Measurements from ENCODE around the gene ENTPD8. TPM values are rescaled to one million over a fixed set of nuclear protein-coding genes. Genes with fewer than 3 reads are reported as not detected.
"Not testable (repeated sequence)": the region's sequence is repeated elsewhere in the genome, so short reads cannot be mapped to it uniquely, and the experiment has no call there.

ENTPD8 gene
- total and polyA plus RNA-seq, 2 donors (not counting 3 experiments of a cell fraction or from before 2014, with no cell fraction given), result 0.44 to 0.51 TPM

- H3K4me3 ChIP-seq (replicated peaks in 1 of 3; ENCODE audit: insufficient read depth in 1 of 3, low read depth in 1 of 3, low read length in 3 of 3); H3K79me2 ChIP-seq (ENCODE audit: control insufficient read depth, insufficient read depth, low read length); dilution Hi-C loops (cut with MboI; ENCODE audit: extremely low pct_ligation_motif_present, low sequenced_read_pairs); H4K20me1 ChIP-seq (replicated peaks; ENCODE audit: control insufficient read depth, extremely low read depth, insufficient read depth, low read length); H3K27me3 ChIP-seq (ENCODE audit: control insufficient read depth in 2 of 2, insufficient read depth in 2 of 2, low read length in 2 of 2); H3K4me1 ChIP-seq (ENCODE audit: control insufficient read depth, extremely low read depth, insufficient read depth, low read length); H3K9me1 ChIP-seq (replicated peaks; ENCODE audit: control insufficient read depth, extremely low read depth, insufficient read depth, low read length); FAIRE-seq; H3K27ac ChIP-seq (ENCODE audit: insufficient read depth, low read depth, low read length); H3K9me3 ChIP-seq (replicated peaks; ENCODE audit: control insufficient read depth, insufficient read depth, low read length); intact Hi-C loops (cut with micrococcal nuclease); H3K4me2 ChIP-seq (ENCODE audit: insufficient read depth, low read length); CTCF ChIA-PET; H2AFZ ChIP-seq (ENCODE audit: low read depth, low read length); H3K9ac ChIP-seq (replicated peaks; ENCODE audit: extremely low read depth, insufficient read depth, low read length); BruUV-seq (replicated peaks); DNase-seq (ENCODE audit: low read depth, low spot score): not testable (repeated sequence)
- POLR2A ChIA-PET, result interaction anchor here (0.6 kb wide), 1 partner anchor 38 kb away, joined by 4 read pairs; no protein-coding TSS in a partner anchor
- peaks cover 7 to 14% of the 10 kb centered on the region in 2 experiments for H3K36me3 ChIP-seq (ENCODE audit: control insufficient read depth in 2 of 2, extremely low read depth in 1 of 2, insufficient read depth in 2 of 2, low read length in 2 of 2)
Measured at GRCh38 chr9:137450539-137451222, 9.5 kb upstream of the ENTPD8 start.

DNA sequence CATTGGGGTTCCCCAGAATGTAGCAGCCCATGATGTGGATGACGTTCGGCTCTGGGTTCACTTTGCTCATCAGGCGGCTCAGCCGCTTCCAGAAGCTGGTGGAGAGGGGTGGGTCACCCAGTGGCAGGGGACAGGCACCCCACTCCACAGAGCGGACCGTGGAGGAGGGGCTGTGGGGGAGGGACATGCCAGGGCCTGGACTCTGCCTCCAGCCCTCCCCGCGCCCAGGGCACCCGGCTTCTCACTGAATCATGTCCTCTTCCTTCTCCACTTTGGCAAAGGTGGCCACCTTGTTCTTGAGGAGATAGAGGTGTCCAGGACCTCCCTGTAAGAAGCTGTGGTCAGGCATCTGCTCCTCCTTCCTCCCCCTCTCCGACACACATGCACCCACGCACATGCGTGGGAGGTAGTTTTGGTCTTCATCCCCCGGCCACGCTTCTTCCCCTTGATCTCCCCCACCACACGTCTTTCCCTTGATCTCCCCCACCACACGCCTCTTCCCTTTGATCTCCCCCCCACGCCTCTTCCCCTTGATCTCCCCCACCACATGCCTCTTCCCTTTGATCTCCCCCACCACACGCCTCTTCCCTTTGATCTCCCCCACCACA lies 8.9 kb upstream of the ENTPD8 start:
- ChIA-PET POLR2A (interaction anchor here (0.6 kb wide), 1 partner anchor 37 kb away, joined by 4 read pairs; no protein-coding TSS in a partner anchor), CTCF (interaction anchor here (0.6 kb wide), 1 partner anchor 27 kb away, joined by 3 read pairs; the partner anchor contains the start of genes EXD3 and NOXA1)
- Histone ChIP-seq H3K4me1 (ENCODE audit: control insufficient read depth, extremely low read depth, insufficient read depth, low read length) (peaks cover 8% of the 10 kb centered on the region), H3K79me2 (ENCODE audit: control insufficient read depth, insufficient read depth, low read length) (no peaks in the 10 kb centered on the region), H3K9ac (replicated peaks; ENCODE audit: extremely low read depth, insufficient read depth, low read length) (no peak overlapping the region), H3K36me3 (ENCODE audit: control insufficient read depth in 2 of 2, extremely low read depth in 1 of 2, insufficient read depth in 2 of 2, low read length in 2 of 2) (peaks cover 7 to 14% of the 10 kb centered on the region in 2 experiments), H3K27me3 (ENCODE audit: control insufficient read depth in 2 of 2, insufficient read depth in 2 of 2, low read length in 2 of 2) (no peaks in the 10 kb centered on the region), H3K9me1 (replicated peaks; ENCODE audit: control insufficient read depth, extremely low read depth, insufficient read depth, low read length) (no peaks in the 10 kb centered on the region), H3K9me3 (replicated peaks; ENCODE audit: control insufficient read depth, insufficient read depth, low read length) (no peaks in the 10 kb centered on the region), H3K4me3 (replicated peaks in 1 of 3; ENCODE audit: insufficient read depth in 1 of 3, low read depth in 1 of 3, low read length in 3 of 3) (no peak overlapping the region), H3K27ac (ENCODE audit: insufficient read depth, low read depth, low read length) (no peak overlapping the region), H3K4me2 (ENCODE audit: insufficient read depth, low read length) (no peak overlapping the region), H2AFZ (ENCODE audit: low read depth, low read length) (no peak overlapping the region), H4K20me1 (replicated peaks; ENCODE audit: control insufficient read depth, extremely low read depth, insufficient read depth, low read length) (no peaks in the 10 kb centered on the region)
- no peak for FAIRE-seq
- dilution Hi-C loops (cut with MboI; ENCODE audit: extremely low pct_ligation_motif_present, low sequenced_read_pairs), result no loop called here
- no TSS peak for BruUV-seq (replicated peaks)
- DNase-seq (ENCODE audit: low read depth, low spot score), result no peak
- TF ChIP-seq EZH2 (IDR thresholded peaks at IDR 0.05; ENCODE audit: borderline replicate concordance, low read depth, low read length, severe bottlenecking) (no peak), GATA2 (IDR thresholded peaks at IDR 0.05; ENCODE audit: insufficient read depth, insufficient read length, low read depth, low read length) (no peak), JUN (IDR thresholded peaks at IDR 0.05; ENCODE audit: borderline replicate concordance, insufficient read depth, insufficient read length, low read depth) (no peak), POLR2A (IDR thresholded peaks at IDR 0.05; ENCODE audit: low read depth, low read length) (no peak), MAX (IDR thresholded peaks at IDR 0.05; ENCODE audit: insufficient read depth, insufficient read length) (no peak), FOS (IDR thresholded peaks at IDR 0.05; ENCODE audit: borderline replicate concordance, insufficient read depth, low read length) (no peak)
- intact Hi-C loops (cut with micrococcal nuclease), result no loop called here

Measured in endothelial cell of umbilical vein (primary cell).